ENCODE measurements around the gene MIPEP.

DNA sequence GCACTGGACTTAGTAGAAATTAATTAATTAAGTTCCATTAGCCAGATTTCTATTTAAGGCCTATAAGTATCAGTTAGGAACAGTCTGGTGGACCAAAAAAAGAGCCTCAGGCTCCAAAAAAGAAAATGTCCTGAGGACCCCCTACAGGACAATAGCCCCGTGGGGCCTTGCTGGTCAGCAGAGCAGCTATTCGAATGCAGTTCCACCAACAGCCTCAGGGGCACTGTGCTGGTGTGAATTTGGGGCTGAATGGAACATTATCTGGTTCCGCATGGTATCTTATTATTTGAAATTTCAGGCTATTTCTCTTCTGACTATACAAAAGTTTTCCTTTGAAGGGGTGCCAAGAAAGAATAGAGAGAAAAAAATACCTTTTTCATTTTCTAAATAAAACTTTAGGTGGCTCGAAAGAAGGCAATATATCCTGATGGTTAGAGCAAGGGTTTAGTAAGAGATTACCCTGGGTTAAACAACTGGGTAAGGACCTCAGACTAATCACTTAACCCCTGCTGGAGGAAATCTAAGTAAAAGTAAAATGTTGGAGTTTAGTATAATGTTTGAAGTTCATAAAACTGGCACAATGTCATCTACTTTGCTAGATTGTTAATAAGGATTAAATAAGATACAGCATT lies 147.2 kb downstream of the MIPEP start:
- TF ChIP-seq POLR2AphosphoS5 (IDR thresholded peaks at IDR 0.05) (no peak), EZH2 (IDR thresholded peaks at IDR 0.05; ENCODE audit: borderline replicate concordance, insufficient read depth, low read length, poor library complexity, severe bottlenecking) (no peak), EP300 (conservative IDR thresholded peaks at IDR 0.05; ENCODE audit: poor library complexity, severe bottlenecking) (no peak), TAF1 (IDR thresholded peaks at IDR 0.05; ENCODE audit: low read depth) (no peak), MXI1 (conservative IDR thresholded peaks at IDR 0.05; ENCODE audit: poor library complexity, severe bottlenecking) (no peak)
- TF ChIP-seq, protein P1, sequence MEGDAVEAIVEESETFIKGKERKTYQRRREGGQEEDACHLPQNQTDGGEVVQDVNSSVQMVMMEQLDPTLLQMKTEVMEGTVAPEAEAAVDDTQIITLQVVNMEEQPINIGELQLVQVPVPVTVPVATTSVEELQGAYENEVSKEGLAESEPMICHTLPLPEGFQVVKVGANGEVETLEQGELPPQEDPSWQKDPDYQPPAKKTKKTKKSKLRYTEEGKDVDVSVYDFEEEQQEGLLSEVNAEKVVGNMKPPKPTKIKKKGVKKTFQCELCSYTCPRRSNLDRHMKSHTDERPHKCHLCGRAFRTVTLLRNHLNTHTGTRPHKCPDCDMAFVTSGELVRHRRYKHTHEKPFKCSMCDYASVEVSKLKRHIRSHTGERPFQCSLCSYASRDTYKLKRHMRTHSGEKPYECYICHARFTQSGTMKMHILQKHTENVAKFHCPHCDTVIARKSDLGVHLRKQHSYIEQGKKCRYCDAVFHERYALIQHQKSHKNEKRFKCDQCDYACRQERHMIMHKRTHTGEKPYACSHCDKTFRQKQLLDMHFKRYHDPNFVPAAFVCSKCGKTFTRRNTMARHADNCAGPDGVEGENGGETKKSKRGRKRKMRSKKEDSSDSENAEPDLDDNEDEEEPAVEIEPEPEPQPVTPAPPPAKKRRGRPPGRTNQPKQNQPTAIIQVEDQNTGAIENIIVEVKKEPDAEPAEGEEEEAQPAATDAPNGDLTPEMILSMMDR (IDR thresholded peaks at IDR 0.05; ENCODE audit: poor library complexity, severe bottlenecking), result no peak

Data from neural cell (in vitro differentiated cells).